Measurements from ENCODE around the gene ITGA11. TPM values are rescaled to one million over a fixed set of nuclear protein-coding genes. Genes with fewer than 3 reads are reported as not detected.

ITGA11 gene
- total RNA-seq, 3 donors from 2014 or later = 7.8 to 8.5 (median 7.9) TPM

GRCh38 chr15:68431037-68431791 lies 749 bp downstream of the ITGA11 start:
- H3K27me3 ChIP-seq = peaks cover 0 to 33% of the 10 kb centered on the region in 2 donors
- H3K9me3 ChIP-seq = no peaks in the 10 kb centered on the region
- H3K36me3 ChIP-seq = no peaks in the 10 kb centered on the region
- peak overlapping the region; percentile 59 to 80 (median 61) for H3K4me3 ChIP-seq
- peaks cover 0 to 5% of the 10 kb centered on the region in 2 donors for H3K4me1 ChIP-seq
- peak overlapping the region; percentile 68 for H3K27ac ChIP-seq
- DNase-seq (ENCODE audit: low spot score in 2 of 2) = peak in 1 of 2 donors; percentile 16
- TF ChIP-seq CTCF (IDR thresholded peaks at IDR 0.05) (no peak), POLR2A (IDR thresholded peaks at IDR 0.05) (no peak), POLR2AphosphoS5 (IDR thresholded peaks at IDR 0.05) (no peak)
- intact Hi-C loops (cut with DNase I; ENCODE audit: low total_unique reads) = no loop called here

GRCh38 chr15:68430471-68431036 lies 1.4 kb downstream of the ITGA11 start:
- Histone ChIP-seq H3K4me3 (peak overlapping the region; percentile 59 to 80 (median 61)), H3K27ac (peak overlapping the region; percentile 68), H3K9me3 (no peaks in the 10 kb centered on the region), H3K27me3 (peaks cover 0 to 33% of the 10 kb centered on the region in 2 donors), H3K36me3 (no peaks in the 10 kb centered on the region), H3K4me1 (peaks cover 0 to 5% of the 10 kb centered on the region in 2 donors)
- peak in 1 of 2 donors; percentile 24 for DNase-seq (ENCODE audit: low spot score in 2 of 2)
- intact Hi-C loops (cut with DNase I; ENCODE audit: low total_unique reads) = no loop called here
- TF ChIP-seq POLR2A (IDR thresholded peaks at IDR 0.05) = no peak
- no peak for TF ChIP-seq CTCF (IDR thresholded peaks at IDR 0.05)
- TF ChIP-seq POLR2AphosphoS5 (IDR thresholded peaks at IDR 0.05) = no peak

- no peaks in the 10 kb centered on the region for H3K36me3 ChIP-seq
- no peak overlapping the region for H3K4me3 ChIP-seq
- TF ChIP-seq POLR2AphosphoS5 (IDR thresholded peaks at IDR 0.05) = no peak
- TF ChIP-seq POLR2A (IDR thresholded peaks at IDR 0.05) = no peak
- H3K27ac ChIP-seq = peak overlapping the region; percentile 68
- DNase-seq (ENCODE audit: low spot score in 2 of 2) = peak in 1 of 2 donors; percentile 11
- H3K4me1 ChIP-seq = peaks cover 0 to 5% of the 10 kb centered on the region in 2 donors
- intact Hi-C loops (cut with DNase I; ENCODE audit: low total_unique reads) = no loop called here
- H3K9me3 ChIP-seq = no peaks in the 10 kb centered on the region
- H3K27me3 ChIP-seq = peaks cover 0 to 33% of the 10 kb centered on the region in 2 donors
Measured at GRCh38 chr15:68429691-68430470, 2.1 kb downstream of the ITGA11 start.

- TF ChIP-seq POLR2AphosphoS5 (IDR thresholded peaks at IDR 0.05) = no peak
- no peak for TF ChIP-seq POLR2A (IDR thresholded peaks at IDR 0.05)
- no peak for TF ChIP-seq CTCF (IDR thresholded peaks at IDR 0.05)
- no peak for DNase-seq (ENCODE audit: low spot score in 2 of 2)
- Histone ChIP-seq H3K27ac (no peak overlapping the region), H3K9me3 (no peaks in the 10 kb centered on the region), H3K4me1 (peaks cover 0 to 5% of the 10 kb centered on the region in 2 donors), H3K4me3 (no peak overlapping the region), H3K36me3 (no peaks in the 10 kb centered on the region), H3K27me3 (peaks cover 0 to 21% of the 10 kb centered on the region in 2 donors)
- intact Hi-C loops (cut with DNase I; ENCODE audit: low total_unique reads) = no loop called here
Measured at GRCh38 chr15:68428431-68428940, 3.5 kb downstream of the ITGA11 start.

- Histone ChIP-seq H3K4me3 (no peak overlapping the region), H3K36me3 (no peaks in the 10 kb centered on the region), H3K4me1 (peaks cover 0 to 5% of the 10 kb centered on the region in 2 donors), H3K9me3 (no peaks in the 10 kb centered on the region), H3K27me3 (peaks cover 0 to 21% of the 10 kb centered on the region in 2 donors), H3K27ac (no peak overlapping the region)
- intact Hi-C loops (cut with DNase I; ENCODE audit: low total_unique reads) = no loop called here
- TF ChIP-seq POLR2A (IDR thresholded peaks at IDR 0.05) (no peak), CTCF (IDR thresholded peaks at IDR 0.05) (no peak), POLR2AphosphoS5 (IDR thresholded peaks at IDR 0.05) (no peak)
- DNase-seq (ENCODE audit: low spot score in 2 of 2) = no peak
Measured at GRCh38 chr15:68427963-68428362, 4.0 kb downstream of the ITGA11 start.

Measured in breast epithelium (tissue), 4 donors.